ENCODE measurements around the gene ZNF630.
"Not testable (repeated sequence)": the region's sequence is repeated elsewhere in the genome, so short reads cannot be mapped to it uniquely, and the experiment has no call there.

The ZNF630 gene

DNA sequence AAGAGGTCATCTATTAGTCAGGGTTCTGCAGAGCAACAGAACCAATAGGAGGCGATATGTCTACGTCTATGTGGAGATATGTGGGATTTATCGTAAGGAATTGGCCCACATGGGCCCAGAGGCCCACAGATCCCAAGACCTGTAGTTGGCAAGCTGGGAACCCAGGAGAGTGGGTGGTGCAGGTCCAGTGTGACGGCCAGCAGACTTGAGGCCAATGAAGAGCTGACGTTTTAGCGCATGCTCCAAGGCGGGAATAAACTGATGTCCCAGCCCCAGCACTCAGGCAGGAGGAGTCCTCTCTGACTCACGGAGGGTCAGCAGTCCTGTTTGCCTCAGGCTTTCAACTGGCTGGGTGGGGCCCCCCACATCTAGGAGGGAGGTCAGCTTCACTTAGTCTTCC is 43.3 kb downstream of the ZNF630 start:
- no peak for DNase-seq

DNA sequence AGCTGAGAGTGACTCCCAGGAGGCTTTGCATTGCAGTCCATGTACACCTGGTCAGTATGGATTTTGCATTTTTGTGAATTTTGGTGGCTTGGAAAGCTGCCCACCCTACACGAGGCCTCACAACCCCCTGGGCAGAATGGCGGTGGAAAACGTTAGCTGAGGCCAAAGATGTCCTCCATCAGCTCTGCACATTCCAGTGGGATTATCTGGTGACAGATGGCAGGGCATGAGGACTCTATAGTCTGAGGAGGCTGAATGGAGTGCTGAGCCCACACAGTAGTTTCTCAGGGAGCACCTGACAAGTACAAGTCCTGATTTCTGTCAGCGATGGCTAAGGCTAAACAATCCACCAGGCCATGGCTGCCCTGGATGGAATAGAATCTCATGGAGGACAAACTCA is 43.9 kb downstream of the ZNF630 start:
- not testable (repeated sequence) for DNase-seq

DNA sequence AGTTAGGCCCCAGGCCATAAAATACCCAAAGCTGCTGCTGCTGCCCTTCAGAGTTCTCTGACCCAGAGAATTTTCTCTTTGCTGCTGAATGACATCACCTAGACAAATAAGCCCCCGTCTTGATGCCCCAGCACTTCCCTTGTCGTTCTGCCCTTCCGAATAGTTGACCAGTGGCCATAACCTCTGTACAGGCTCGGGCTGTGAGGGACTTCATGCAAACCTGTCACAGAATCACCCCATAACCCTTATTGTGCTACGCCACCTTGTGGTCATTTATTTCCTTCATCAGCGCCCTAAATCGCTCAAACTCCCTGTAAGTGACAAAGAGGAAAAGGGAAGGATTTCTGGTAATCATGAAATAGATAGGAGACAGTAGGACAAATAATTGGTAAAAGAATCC is 45.9 kb downstream of the ZNF630 start:
- no peak for DNase-seq

DNA sequence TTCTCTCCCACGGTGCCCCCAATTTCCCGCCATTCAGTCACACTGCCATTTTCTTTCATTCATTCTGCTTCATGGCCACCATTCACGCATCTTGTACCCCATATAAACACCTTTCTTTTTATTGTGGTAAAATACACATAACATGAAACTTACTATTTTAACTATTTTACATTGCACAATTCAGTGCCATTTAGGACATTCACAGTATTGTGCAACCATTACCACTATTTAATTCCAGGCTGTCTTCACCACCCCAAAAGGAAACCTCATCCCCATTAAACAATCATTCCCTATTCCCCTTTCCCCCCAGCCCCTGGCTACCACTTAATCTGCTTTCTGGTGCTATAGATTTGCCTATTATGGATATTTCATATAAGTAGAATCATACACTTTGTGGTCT is 48.7 kb downstream of the ZNF630 start:
- no peak for DNase-seq

DNA sequence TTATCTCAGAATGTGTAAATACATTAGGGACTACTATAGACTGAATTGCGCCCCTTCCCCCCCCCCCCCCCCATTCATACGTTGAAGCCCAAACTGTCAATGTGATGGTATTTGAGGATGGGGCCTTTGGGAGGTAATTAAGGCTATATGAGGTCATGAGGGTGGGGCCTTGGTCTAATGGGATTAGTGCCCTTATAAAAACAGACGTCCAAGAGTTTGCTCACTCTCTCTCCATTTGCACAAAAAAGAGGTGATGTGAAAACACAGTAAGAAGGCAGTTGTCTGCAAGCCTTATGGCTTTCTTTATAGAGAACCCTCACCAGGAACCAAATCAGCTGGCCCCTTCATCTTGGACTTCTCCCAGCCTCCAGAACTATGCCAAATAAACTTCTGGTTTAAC is 49.3 kb downstream of the ZNF630 start:
- DNase-seq: no peak

DNA sequence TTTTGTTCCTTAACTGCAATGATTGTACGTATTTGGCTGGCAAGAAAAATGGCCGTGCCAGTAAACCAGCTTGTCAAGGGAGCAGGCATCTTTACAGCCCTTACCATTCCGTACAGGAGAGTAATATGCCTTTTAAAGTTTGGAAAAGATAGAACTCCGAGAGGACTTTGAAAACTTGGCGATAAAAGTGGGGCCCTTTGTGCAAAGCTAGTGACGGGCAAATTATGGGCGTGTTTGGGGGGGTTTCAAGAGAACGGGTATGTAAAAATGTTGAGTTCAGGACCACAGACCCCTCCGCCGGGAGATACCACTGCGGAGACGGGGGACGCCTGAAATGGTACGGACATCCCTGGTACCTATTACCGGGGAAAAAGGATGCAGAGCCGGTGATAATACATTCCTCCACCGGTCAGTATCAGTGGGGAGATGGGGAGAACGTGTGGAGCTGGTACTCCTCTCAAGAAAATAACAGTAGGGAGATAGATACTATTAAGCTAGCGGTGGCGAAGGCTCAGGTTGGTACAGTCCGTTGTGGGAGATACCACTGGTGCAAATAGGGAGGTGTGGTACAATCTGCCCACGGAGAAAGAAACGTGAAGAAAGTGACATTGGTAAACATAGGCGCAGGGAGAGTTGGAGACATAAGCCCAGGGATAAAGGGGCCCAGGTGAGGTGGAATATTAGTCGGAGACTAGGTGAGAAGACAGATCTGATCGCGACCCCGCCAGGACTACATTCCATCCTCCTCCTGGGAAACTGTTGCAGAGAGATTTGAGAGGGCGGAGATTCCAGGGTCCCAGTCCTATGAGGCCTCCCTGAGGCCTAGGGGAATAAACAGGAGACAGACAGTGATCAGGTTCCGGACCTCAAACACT is 50.2 kb downstream of the ZNF630 start:
- DNase-seq: peak; percentile 50

DNA sequence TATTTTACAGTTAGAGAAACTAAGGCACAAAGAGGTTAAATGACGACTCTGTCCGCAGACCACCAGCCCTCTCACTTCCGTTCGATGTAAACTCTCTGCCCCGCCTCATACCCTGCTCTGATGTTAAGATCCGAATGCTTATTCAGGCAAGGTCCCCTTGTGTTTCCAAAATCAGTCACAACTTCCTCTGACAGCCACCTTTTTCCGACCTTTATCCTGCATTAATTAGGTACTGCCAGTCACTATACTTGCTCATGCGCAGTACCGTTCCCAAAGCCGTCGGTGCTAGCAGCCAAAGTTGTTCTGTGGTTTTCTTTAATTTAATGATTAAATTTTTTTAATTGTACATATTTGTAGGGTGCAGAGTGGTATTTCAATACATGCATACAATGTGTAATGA is 51.0 kb downstream of the ZNF630 start:
- not testable (repeated sequence) for DNase-seq

DNA sequence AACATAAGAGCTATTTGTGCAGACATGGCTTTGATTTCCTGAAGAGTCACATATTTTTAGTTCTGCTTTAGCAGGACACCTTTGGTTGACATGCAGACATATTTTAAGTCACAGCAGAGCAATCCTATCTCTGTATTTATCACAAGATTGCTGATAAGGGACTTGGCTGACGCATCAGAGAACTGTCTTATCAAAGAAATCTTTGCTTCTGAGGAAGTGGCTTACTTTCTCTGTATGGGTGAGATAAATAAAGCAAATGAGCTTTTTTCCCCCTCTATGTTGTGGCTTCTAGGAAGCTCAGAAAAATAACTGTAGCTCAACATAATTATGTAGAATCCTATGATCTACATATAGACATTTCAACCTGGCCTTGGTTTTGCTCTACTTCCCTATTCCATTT is 51.5 kb downstream of the ZNF630 start:
- not testable (repeated sequence) for DNase-seq

DNA sequence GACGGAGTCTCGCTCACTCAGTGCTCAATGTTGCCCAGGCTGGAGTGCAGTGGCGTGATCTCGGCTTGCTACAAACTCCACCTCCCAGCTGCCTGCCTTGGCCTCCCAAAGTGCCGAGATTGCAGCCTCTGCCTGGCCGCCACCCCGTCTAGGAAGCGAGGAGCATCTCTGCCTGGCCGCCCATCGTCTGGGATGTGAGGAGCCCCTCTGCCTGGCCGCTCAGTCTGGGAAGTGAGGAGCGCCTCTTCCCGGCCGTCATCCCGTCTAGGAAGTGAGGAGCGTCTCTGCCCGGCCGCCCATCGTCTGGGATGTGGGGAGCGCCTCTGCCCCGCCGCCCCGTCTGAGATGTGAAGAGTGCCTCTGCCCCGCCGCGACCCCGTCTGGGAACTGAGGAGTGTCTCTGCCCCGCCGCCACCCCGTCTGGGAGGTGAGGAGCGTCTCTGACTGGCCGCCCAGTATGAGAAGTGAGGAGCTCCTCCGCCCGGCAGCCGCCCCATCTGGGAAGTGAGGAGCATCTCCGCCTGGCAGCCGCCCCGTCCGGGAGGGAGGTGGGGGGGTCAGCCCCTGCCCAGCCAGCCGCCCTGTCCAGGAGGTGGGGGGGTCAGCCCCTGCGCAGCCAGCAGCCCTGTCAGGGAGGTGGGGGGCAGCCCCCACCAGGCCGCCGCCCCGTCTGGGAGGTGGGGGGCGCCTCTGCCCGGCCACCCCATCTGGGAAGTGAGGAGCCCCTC is 54.7 kb downstream of the ZNF630 start:
- DNase-seq: not testable (repeated sequence)

DNA sequence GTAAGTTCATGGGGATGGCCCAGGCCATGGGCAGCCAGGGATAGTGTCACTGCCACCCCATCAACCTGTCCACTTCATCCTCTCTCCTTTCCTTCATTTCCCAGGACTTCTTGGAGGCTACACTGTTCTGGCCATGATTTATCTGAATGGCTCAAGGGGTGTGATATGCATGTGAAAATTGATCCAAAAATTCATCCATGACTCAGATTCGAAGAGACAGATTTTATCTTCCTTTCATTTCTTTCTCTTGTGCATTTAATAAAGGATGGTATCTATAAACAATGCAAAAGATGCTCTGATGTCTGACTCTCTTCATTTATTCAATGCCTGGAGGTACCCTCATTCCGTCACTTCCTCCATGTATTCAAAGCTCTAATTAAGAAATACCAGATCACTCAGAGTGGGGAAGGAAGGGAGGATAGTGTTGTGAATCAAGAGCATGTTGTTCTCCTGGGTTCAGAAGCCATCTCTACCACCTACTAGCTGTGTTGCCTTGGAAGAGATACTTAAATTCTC is 61.9 kb downstream of the ZNF630 start:
- not testable (repeated sequence) for DNase-seq

All from GOT3 (cell line).